VCaP (cell line): ENCODE measurements around the gene PXMP4.

Experiments
- H3K27ac ChIP-seq: fragments of 450-650 bp; 2 replicates; pipeline ENCODE4 v1.5.1; 2017
- TF ChIP-seq, protein P1 (sequence below): fragments of 450-650 bp; conservative IDR thresholded peaks from 2 replicates; pipeline ENCODE4 v1.5.1; 2017; ENCODE audit warnings: mild to moderate bottlenecking, moderate library complexity

Gene PXMP4

DNA sequence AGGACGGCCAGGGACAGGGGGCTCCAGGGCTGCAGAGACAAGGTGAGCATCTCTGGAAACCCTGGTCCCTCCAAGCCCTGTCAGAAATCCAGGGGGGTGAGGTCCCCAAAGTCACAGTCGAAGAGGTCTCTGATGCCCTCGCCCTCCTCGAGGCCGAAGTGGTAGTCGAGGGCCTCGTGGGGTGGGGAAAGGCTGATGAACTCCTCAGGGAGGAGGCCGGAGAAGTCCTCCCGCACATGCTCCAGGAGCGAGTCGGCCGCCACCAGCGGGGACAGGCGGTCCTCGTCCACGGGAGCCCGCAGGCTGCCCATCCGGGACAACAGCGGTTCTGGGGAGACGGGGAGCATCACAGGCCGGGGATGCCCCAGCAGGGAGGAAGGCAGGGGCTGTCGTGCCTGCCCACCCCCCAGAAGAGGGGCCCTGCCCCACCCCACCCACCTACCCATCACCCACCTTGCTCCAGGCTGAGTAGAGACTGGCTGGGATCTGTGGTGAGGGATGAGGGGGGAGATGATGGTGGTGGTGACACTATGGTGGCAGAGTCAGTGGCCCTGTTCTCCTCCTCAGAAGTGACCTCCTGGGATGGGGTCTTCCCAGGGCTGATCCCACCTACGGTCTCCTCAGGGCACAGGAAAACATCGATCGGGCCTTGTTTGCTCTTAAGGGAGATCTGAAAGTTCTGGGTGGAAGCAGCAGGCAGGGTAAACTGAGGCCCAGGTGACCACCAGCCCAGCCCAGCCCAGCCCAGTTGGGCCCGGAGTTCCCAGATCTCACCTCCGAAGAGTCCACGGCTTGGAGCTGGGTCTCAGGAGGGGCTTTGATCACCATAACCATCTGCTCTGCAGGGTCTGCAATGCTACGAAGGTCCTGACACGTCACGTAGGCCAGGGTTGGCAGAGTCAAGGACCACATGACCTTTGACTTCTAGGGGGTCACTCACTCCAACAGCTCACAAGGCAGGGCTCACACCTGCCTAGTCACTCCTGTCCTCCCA, 43.2 kb downstream of the PXMP4 start:
- TF ChIP-seq, protein P1, sequence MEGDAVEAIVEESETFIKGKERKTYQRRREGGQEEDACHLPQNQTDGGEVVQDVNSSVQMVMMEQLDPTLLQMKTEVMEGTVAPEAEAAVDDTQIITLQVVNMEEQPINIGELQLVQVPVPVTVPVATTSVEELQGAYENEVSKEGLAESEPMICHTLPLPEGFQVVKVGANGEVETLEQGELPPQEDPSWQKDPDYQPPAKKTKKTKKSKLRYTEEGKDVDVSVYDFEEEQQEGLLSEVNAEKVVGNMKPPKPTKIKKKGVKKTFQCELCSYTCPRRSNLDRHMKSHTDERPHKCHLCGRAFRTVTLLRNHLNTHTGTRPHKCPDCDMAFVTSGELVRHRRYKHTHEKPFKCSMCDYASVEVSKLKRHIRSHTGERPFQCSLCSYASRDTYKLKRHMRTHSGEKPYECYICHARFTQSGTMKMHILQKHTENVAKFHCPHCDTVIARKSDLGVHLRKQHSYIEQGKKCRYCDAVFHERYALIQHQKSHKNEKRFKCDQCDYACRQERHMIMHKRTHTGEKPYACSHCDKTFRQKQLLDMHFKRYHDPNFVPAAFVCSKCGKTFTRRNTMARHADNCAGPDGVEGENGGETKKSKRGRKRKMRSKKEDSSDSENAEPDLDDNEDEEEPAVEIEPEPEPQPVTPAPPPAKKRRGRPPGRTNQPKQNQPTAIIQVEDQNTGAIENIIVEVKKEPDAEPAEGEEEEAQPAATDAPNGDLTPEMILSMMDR = no peak
- peak overlapping the region; percentile 98 for H3K27ac ChIP-seq

DNA sequence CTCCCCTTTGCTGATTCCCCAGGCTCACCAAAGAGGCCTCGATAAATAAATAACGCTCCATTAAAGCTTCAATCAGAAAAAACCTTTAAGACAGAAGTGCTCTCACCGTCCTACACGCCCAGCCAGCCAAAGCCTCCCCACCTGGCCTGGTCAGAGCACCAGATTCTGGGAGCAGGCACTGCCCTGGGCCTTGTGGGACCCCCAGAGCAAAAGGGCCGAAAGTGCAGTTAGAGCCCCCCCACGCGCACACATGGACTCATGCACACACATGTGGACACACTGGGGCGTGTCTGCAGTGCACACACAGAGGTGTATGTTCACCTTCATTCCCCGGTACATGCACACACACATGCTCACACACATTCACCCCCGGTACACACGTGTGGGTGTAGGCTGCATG, 44.0 kb downstream of the PXMP4 start:
- TF ChIP-seq, protein P1 = no peak
- H3K27ac ChIP-seq = peak overlapping the region; percentile 98

DNA sequence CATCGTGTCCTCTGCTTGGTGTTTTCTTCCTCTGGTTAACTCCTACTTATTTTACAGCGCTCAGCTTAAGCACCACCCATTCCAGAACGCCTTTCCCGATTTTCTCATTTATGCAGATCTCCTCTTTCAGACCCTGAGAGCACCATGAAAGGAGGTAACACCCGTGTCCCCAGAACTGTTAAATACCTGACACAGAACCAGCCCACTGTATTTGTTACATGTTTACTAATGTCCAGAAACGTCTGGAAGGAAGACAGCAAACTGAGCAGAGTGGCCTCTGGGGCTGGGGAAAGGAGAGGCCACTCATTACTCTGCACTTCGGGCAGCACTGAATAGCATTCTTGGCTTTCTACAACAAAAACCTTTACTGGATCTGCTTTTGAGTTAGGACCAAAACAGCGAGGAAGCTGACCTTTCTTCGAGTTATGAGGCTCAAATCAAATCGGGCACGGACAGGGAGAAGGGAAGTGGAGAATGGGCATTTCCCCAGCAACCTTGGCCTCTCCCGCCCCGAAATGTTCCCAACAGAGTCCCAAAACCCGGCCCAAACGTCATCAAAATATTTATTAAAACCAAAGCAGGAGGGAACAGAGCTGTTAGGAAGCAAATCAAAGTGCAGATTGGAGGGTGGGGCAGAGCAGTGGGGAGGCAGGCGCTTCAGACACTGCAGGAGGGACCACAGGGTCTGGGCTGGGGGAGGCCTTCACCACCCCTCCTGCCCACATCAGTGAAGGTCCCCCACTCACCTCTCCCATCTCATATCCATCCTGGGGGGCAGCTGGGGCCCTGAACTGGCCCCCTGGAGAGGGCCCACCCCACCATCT, 44.8 kb downstream of the PXMP4 start:
- TF ChIP-seq, protein P1 = no peak
- H3K27ac ChIP-seq = peak overlapping the region; percentile 98

DNA sequence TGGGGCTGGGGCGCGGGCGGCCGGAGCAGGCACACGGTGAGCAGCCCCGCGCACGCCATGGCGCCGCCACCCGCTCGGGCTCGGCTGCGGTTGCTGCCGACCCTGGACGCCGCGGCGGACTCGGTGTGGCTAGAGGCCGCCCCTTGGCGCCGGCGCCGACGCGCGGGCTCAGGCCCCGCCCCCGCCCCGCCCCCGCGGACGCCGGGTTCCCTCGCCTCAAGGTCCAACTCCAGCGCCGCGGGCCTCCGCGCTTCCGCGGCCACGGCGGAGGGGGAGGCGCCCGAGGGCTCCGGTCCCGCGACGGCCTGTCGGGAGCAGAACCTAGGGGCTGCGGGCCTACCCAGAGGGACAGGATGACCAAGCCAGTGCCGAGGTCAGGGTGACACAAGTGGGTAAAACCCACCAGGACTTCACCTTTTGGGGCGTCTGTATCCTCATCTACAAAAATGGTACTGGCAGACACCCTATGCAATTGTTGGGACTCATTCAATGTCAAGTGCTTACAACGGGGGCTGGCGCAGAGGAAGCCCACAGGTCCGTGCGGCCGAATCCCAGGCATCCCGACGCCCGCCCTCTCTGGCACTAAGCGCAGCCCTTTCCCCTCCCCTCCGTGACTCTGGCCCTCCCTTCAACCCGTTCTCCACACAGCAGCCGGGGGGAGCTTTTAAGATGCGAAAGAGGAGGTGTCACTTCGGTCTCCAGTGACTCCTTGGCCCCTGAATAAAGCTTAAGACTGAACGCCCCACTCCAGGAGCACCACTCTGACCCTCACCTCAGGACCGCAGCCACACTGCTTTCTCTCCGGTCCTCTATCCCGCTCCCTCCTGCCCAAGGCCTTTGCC, 45.6 kb downstream of the PXMP4 start, which contains the start of gene NECAB3:
Gene NECAB3, minus strand, starts transcription at position 135 of the 842 bp plus-strand sequence. Its CDS starts 76 bp downstream, at position 59.
- H3K27ac ChIP-seq = peak within 1 kb of the TSS; percentile 98
- TF ChIP-seq, protein P1 = peak; percentile 17; the same call in 1 of the 2 replicates

DNA sequence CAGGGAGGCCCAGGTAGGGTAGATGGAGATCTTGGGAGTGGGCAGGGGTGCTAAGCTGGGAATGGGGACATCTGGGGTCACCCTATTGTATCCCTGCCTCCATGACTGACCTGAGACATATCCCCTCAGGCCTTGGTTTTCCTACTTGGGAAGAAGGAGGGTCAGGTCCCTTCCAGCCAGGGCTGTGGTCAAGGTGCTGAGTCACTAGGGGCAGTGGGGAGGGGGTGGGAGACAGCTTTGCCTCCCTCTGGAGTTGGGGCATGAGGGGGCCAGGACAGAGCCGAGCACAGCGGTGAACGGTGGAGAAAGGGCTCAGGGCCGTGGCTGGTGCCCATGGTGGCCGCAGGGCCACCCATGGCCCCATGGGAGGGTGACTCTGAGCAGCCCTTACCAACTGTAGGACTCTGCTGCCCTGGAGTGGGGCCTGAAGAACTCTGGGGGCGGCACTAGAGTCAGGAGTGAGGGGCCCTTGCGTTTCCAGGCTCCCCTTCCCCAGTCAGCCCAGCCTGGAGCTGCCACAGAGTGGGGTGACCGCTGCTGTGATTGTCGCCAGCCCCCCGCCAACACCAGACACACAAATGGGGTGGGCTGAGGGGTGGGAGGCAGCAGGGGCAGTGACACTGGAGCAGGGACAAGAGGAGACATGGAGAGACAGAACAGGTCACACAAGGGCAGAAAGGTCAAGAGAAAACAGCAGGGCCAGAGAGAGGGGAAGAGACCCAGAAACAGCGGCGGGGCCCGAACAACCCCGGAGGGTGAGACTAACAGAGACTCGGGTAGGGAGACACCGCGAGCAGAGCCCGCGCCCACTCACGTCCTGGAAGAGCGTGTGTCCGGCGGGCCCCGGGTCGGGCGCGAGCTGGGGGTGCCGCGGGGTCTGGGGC, 46.5 kb downstream of the PXMP4 start:
- TF ChIP-seq, protein P1 = no peak
- H3K27ac ChIP-seq = peak overlapping the region; percentile 98

DNA sequence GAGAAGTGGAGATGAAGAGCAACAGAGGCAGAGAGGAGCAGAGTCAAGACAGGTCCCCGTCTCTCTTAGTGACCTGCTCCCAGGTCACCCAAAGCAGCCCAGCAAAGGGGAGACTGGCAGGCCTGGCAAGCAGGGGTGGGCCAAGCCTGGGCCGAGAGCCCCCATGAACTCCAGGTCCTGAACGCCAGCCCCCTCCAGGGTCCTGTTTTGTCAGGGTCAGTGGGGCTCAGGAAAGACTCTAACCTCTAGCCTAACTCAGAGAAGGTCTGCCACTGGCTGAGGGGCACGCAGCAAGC, 47.0 kb downstream of the PXMP4 start:
- H3K27ac ChIP-seq = peak overlapping the region; percentile 98
- TF ChIP-seq, protein P1 = no peak
